OCI-LY7 (cell line): ENCODE data around the gene TNXB. TPM values are rescaled to one million over a fixed set of nuclear protein-coding genes. Genes with fewer than 3 reads are reported as not detected.

Source experiments
- BruUV-seq: library from RNA; stranded (reverse); fragments of 400-500 nt; replicated peaks from 2 replicates; lab custom pipeline; 2021; lab: Mats Ljungman, UMichigan
- CTCF ChIA-PET: fragments of 300-600 bp; sonication (Branson Sonifier 250); formaldehyde crosslinking; loops from one replicate; lab custom pipeline; 2022; ENCODE audit warnings: antibody characterized with exemption; ENCODE audit not compliant: unreplicated experiment; lab: Charles Lee
- POLR2A ChIA-PET: fragments of 300-600 bp; sonication (Branson Sonifier 250); formaldehyde crosslinking; loops from one replicate; lab custom pipeline; 2022; ENCODE audit warnings: antibody characterized with exemption; lab: Charles Lee
- DNase-seq: peaks from one replicate; pipeline ENCODE4 v3.0.0-alpha.2; 2015; ENCODE audit warnings: low spot score
- H2AFZ ChIP-seq: fragments of 200-600 bp; sonication (generic), shearing (Covaris generic); 2 replicates; pipeline ENCODE4 v1.6.1; 2014; ENCODE audit warnings: mild to moderate bottlenecking, antibody characterized with exemption, low read length, moderate library complexity
- H3K27ac ChIP-seq: fragments of 200-600 bp; sonication (generic); 2 replicates; pipeline ENCODE4 v1.5.1; 2014; ENCODE audit warnings: mixed run types, low read depth, mild to moderate bottlenecking, moderate library complexity, low read length, inconsistent platforms; ENCODE audit not compliant: poor library complexity, severe bottlenecking
- H3K36me3 ChIP-seq: fragments of 200-600 bp; sonication (generic); 2 replicates; pipeline ENCODE4 v1.6.1; 2014; ENCODE audit warnings: mild to moderate bottlenecking, antibody characterized with exemption, low read length, moderate library complexity, mixed read lengths; ENCODE audit not compliant: insufficient read depth
- H3K4me1 ChIP-seq: fragments of 200-600 bp; sonication (generic); 2 replicates; pipeline ENCODE4 v1.5.1; 2014; ENCODE audit warnings: mild to moderate bottlenecking, low read length; ENCODE audit not compliant: insufficient read depth, poor library complexity, severe bottlenecking
- H3K4me2 ChIP-seq: fragments of 200-600 bp; sonication (generic); 2 replicates; pipeline ENCODE4 v1.6.1; 2014; ENCODE audit warnings: mild to moderate bottlenecking, low read length
- H3K4me3 ChIP-seq: fragments of 200-600 bp; sonication (generic); 2 replicates; pipeline ENCODE4 v1.5.1; 2014; ENCODE audit warnings: mild to moderate bottlenecking, low read depth, low read length; ENCODE audit not compliant: poor library complexity, severe bottlenecking
- H3K79me2 ChIP-seq: fragments of 200-600 bp; sonication (generic); 2 replicates; pipeline ENCODE4 v1.6.1; 2016; ENCODE audit warnings: low read depth, mild to moderate bottlenecking, low read length, moderate library complexity, mixed read lengths; ENCODE audit not compliant: insufficient read depth
- H3K9me2 ChIP-seq: fragments of 200-600 bp; sonication (generic); 2 replicates; pipeline ENCODE4 v1.6.1; 2016; ENCODE audit warnings: mild to moderate bottlenecking, low read length, mixed read lengths; ENCODE audit not compliant: insufficient read depth
- H3K9me3 ChIP-seq: fragments of 200-600 bp; sonication (generic); 2 replicates; pipeline ENCODE4 v1.6.1; 2014; ENCODE audit warnings: mild to moderate bottlenecking, mixed run types, low read length, mixed read lengths
- H4K20me1 ChIP-seq: fragments of 200-600 bp; sonication (generic); 2 replicates; pipeline ENCODE4 v1.6.1; 2014; ENCODE audit warnings: mild to moderate bottlenecking, antibody characterized with exemption, low read length, moderate library complexity, mixed read lengths; ENCODE audit not compliant: insufficient read depth
- CTCF ChIP-seq: fragments of 200-600 bp; sonication (generic); conservative IDR thresholded peaks from 2 replicates; pipeline ENCODE4 v1.5.1; 2014; ENCODE audit warnings: mild to moderate bottlenecking, antibody characterized with exemption, low read length, moderate library complexity, mixed read lengths
- EZH2phosphoT487 ChIP-seq: fragments of 200-600 bp; sonication (generic); IDR thresholded peaks from 2 replicates; pipeline ENCODE4 v1.6.1; 2018; ENCODE audit warnings: low read depth, borderline replicate concordance, mild to moderate bottlenecking, mixed run types, antibody characterized with exemption, low read length, moderate library complexity, mixed read lengths
- intact Hi-C: fragments of 100-400 bp; cut with micrococcal nuclease; formaldehyde crosslinking; loops from one replicate; pipeline ENCODE4 v1.10.0; 2022; ENCODE audit not compliant: unreplicated experiment
- total RNA-seq, 2 experiments: library from RNA; depleted of rRNA in 1 of 2; stranded (reverse); fragments of >200 nt in 1 of 2; shearing (Covaris generic) in 1 of 2; gene quantifications; 2 replicates each; pipeline ENCODE4 v1.2.3, GENCODE V29; 2014 to 2022

TNXB gene
- total RNA-seq, 2 experiments from 2014 or later = 1.7 to 9.2 TPM

GRCh38 chr6:32129297-32130088 is 20.4 kb upstream of the TNXB start:
- ChIA-PET CTCF (no interaction called here), POLR2A (interaction anchor here (0.6 to 1.8 kb wide), 5 partner anchors 11 to 657 kb away, joined by 3 to 5 read pairs (median 3); partner anchors contain the start of gene GPSM3)
- Histone ChIP-seq H3K4me3 (peak overlapping the region; percentile 79), H3K4me2 (peak overlapping the region; percentile 97), H4K20me1 (no peaks in the 10 kb centered on the region), H3K27ac (peak overlapping the region; percentile 27), H3K36me3 (peaks cover 21% of the 10 kb centered on the region), H3K79me2 (peaks cover 30% of the 10 kb centered on the region; the same call in 1 of the 2 replicates), H3K4me1 (peaks cover 29% of the 10 kb centered on the region), H3K9me3 (no peaks in the 10 kb centered on the region), H3K9me2 (no peaks in the 10 kb centered on the region), H2AFZ (peak overlapping the region; percentile 77)
- TF ChIP-seq EZH2phosphoT487 (no peak), CTCF (no peak)
- DNase-seq = no peak
- intact Hi-C loops = loop anchor here (1.0 kb wide), 1 partner anchor 25 kb away; the partner anchor contains the start of gene PPT2
- BruUV-seq = TSS peak; percentile 45

- H3K79me2 ChIP-seq = peaks cover 30% of the 10 kb centered on the region; the same call in 1 of the 2 replicates
- peak overlapping the region; percentile 44 for H3K27ac ChIP-seq
- H4K20me1 ChIP-seq = no peaks in the 10 kb centered on the region
- DNase-seq = no peak
- peaks cover 29% of the 10 kb centered on the region for H3K4me1 ChIP-seq
- ChIA-PET CTCF (interaction anchor here (1.5 kb wide), 1 partner anchor 10 kb away, joined by 7 read pairs; no protein-coding TSS in a partner anchor), POLR2A (interaction anchor here (0.6 to 1.8 kb wide), 4 partner anchors 49 to 314 kb away, joined by 3 to 5 read pairs (median 4); partner anchors contain the start of gene GPSM3)
- TF ChIP-seq EZH2phosphoT487 (no peak), CTCF (no peak)
- no peaks in the 10 kb centered on the region for H3K9me3 ChIP-seq
- H3K36me3 ChIP-seq = peaks cover 27% of the 10 kb centered on the region
- no peaks in the 10 kb centered on the region for H3K9me2 ChIP-seq
- H3K4me2 ChIP-seq = peak overlapping the region; percentile 97
- no TSS peak for BruUV-seq
- H3K4me3 ChIP-seq = peak overlapping the region; percentile 79
- intact Hi-C loops = no loop called here
- H2AFZ ChIP-seq = peak overlapping the region; percentile 5; the same call in 1 of the 2 replicates
Measured at GRCh38 chr6:32128751-32129296, 19.7 kb upstream of the TNXB start.
